ENCODE results near the gene CHST11. TPM values are rescaled to one million over a fixed set of nuclear protein-coding genes. Genes with fewer than 3 reads are reported as not detected.

CHST11 gene
- total RNA-seq, 1 experiment from 2014 or later = 6.7 TPM

GRCh38 chr12:104694711-104695110, 238.0 kb downstream of the CHST11 start:
- no peak overlapping the region for H3K27ac ChIP-seq (ENCODE audit: insufficient read length, low read depth, low read length)
- H3K4ac ChIP-seq (ENCODE audit: low read depth, low read length) = no peak overlapping the region
- no peak overlapping the region for H3K23ac ChIP-seq (ENCODE audit: insufficient read length, low read depth, low read length)
- H2AK5ac ChIP-seq (ENCODE audit: insufficient read length, low read length) = no peak overlapping the region
- H2BK5ac ChIP-seq (ENCODE audit: insufficient read length, low read length) = no peak overlapping the region
- H3K4me1 ChIP-seq (ENCODE audit: insufficient read depth, low read length) = no peaks in the 10 kb centered on the region
- no peak overlapping the region for H2BK12ac ChIP-seq (ENCODE audit: insufficient read length, low read depth, low read length)
- H4K5ac ChIP-seq (ENCODE audit: insufficient read length, low read depth, low read length) = no peak overlapping the region
- Mint-ChIP-seq H3K4me1 (peaks cover 11 to 13% of the 10 kb centered on the region in 2 experiments), H3K4me3 (no peak overlapping the region), H3K9me3 (peaks cover 5 to 9% of the 10 kb centered on the region in 2 experiments), H3K36me3 (ENCODE audit: insufficient read depth in 1 of 3, low read depth in 3 of 3) (peaks cover 7 to 11% (median 9%) of the 10 kb centered on the region in 3 experiments), H3K27ac (no peak overlapping the region), H3K27me3 (ENCODE audit: low read depth) (no peaks in the 10 kb centered on the region; the same call in 1 of the 2 replicates)
- H4K20me1 ChIP-seq (ENCODE audit: control insufficient read depth, insufficient read depth, insufficient read length) = no peaks in the 10 kb centered on the region
- H4K91ac ChIP-seq (ENCODE audit: insufficient read length, low read depth, low read length) = no peak overlapping the region
- WGBS (ENCODE audit: extremely low coverage, insufficient read length, low lambda C conversion rate) = no CpG with 5 or more reads among the region's 7 CpGs
- H3T11ph ChIP-seq (ENCODE audit: low read length) = no peak overlapping the region
- no peaks in the 10 kb centered on the region for H3K9me3 ChIP-seq (ENCODE audit: control insufficient read depth, low read depth, low read length)
- H3K79me2 ChIP-seq (ENCODE audit: insufficient read depth, low read length) = no peaks in the 10 kb centered on the region
- H4K8ac ChIP-seq (replicated peaks; ENCODE audit: insufficient read length, low read depth, low read length) = no peak overlapping the region
- H3K27me3 ChIP-seq (ENCODE audit: insufficient read depth, low read length) = no peaks in the 10 kb centered on the region
- H2BK120ac ChIP-seq (ENCODE audit: low read depth, low read length, poor library complexity, severe bottlenecking) = no peak overlapping the region
- H3K9ac ChIP-seq (ENCODE audit: extremely low read depth, insufficient read length, low read length) = no peak overlapping the region
- no peak overlapping the region for H3K4me2 ChIP-seq (ENCODE audit: insufficient read depth, insufficient read length, low read length)
- no peak overlapping the region for H3K56ac ChIP-seq (ENCODE audit: insufficient read length, low read depth, low read length)
- H3K14ac ChIP-seq (ENCODE audit: insufficient read depth, low read length) = no peak overlapping the region
- no peak for DNase-seq
- H2AFZ ChIP-seq (ENCODE audit: low read length) = no peak overlapping the region
- no peak overlapping the region for H2BK20ac ChIP-seq (ENCODE audit: low read depth, low read length, poor library complexity, severe bottlenecking)
- no peaks in the 10 kb centered on the region for H3K23me2 ChIP-seq (ENCODE audit: insufficient read length, low read depth, low read length, poor library complexity, severe bottlenecking)
- H3K18ac ChIP-seq (ENCODE audit: insufficient read length, low read depth, low read length) = no peak overlapping the region
- H3K79me1 ChIP-seq (ENCODE audit: insufficient read depth, low read depth, low read length, poor library complexity, severe bottlenecking) = no peaks in the 10 kb centered on the region
- no peak for TF ChIP-seq CTCF (conservative IDR thresholded peaks at IDR 0.05)
- no peak overlapping the region for H2BK15ac ChIP-seq (ENCODE audit: low read depth, low read length)
